KOPT-K1 (cell line): ENCODE results near the gene AKT1.

Experiments used
- H3K27ac ChIP-seq: fragments of 200-600 bp; sonication (generic); 2 replicates; pipeline ENCODE4 v1.5.1; 2016; ENCODE audit warnings: antibody characterized with exemption, mild to moderate bottlenecking, low read depth, low read length; ENCODE audit not compliant: poor library complexity, severe bottlenecking
- H3K36me3 ChIP-seq: fragments of 200-600 bp; sonication (generic); 2 replicates; pipeline ENCODE4 v1.5.1; 2017; ENCODE audit warnings: antibody characterized with exemption, mild to moderate bottlenecking, low read length, moderate library complexity; ENCODE audit not compliant: insufficient read depth
- H3K9me3 ChIP-seq: fragments of 200-600 bp; sonication (generic); 2 replicates; pipeline ENCODE4 v1.5.1; 2017; ENCODE audit warnings: antibody characterized with exemption, low read length, mild to moderate bottlenecking; ENCODE audit not compliant: insufficient read depth, poor library complexity, severe bottlenecking

AKT1 gene

GRCh38 chr14:104768437-104769323, 26.9 kb downstream of the AKT1 start:
- Histone ChIP-seq H3K9me3 (peaks cover 9% of the 10 kb centered on the region), H3K36me3 (peaks cover 53% of the 10 kb centered on the region), H3K27ac (peak overlapping the region; percentile 38)

GRCh38 chr14:104767634-104767918, 28.0 kb downstream of the AKT1 start:
- H3K27ac ChIP-seq: no peak overlapping the region
- peaks cover 48% of the 10 kb centered on the region for H3K36me3 ChIP-seq

DNA sequence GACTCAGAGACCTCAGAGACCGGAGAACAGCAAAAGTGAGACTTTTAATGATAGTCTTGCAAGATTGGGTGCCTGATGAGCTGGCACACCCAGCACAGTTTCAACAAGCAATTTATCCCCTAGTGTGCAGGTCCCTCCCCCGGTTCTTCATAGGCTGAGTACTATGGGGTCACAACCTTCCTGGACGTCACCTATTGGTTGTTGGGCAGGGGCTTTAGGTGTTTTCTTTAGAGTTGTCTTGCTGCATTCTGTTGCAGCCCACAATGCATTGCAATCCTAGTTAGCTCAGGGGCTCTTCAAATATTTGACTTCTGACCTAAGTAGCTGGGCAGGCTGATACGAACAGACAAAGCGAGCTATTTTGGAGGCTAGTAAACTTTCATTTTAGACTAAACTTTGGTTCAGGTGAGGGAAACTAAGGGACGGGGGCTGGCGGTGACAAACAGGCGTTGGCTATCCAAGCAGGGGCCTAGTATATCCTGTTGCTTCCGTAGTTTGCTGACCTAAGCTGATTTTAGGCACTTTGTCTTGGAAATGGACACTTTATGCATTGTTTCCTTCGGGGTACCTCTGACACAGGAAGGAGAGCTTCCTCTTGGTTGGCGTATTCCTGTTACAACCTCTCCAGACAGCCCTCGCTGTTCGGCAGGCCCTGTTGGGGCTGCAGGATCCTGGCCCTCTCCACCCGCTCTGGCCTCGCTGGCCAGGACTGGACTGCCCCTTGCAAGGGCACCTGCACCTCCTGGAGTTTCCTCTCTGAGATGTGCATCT, 28.5 kb downstream of the AKT1 start:
- peaks cover 9% of the 10 kb centered on the region for H3K9me3 ChIP-seq
- H3K36me3 ChIP-seq: peaks cover 48% of the 10 kb centered on the region
- no peak overlapping the region for H3K27ac ChIP-seq

More at GRCh38 chr14:104767634-104767918, 28.0 kb downstream of the AKT1 start:
- peaks cover 9% of the 10 kb centered on the region for H3K9me3 ChIP-seq

- H3K36me3 ChIP-seq: peaks cover 48% of the 10 kb centered on the region
- no peak overlapping the region for H3K27ac ChIP-seq
- H3K9me3 ChIP-seq: peaks cover 5% of the 10 kb centered on the region
Measured at GRCh38 chr14:104766256-104766862, 29.2 kb downstream of the AKT1 start.

DNA sequence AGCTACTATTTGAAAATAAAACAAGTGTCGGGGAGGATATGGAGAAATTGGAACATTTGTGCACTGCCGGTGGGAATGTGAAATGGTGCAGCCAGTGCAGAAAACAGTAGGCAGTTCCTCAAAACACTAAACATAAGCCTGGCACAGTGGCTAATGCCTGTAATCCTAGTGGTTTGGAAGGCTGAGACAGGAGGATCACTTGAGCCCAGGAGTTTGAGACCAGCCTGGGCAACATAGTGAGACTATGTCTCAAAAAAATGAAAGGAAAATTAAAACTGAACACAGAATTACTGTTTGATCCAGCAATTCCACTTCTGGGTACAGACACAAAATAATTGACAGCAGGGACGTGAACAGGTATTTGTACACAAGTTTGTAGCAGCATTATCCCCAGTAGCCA, 30.0 kb downstream of the AKT1 start:
- H3K36me3 ChIP-seq: peaks cover 48% of the 10 kb centered on the region
- H3K27ac ChIP-seq: no peak overlapping the region
- H3K9me3 ChIP-seq: no peaks in the 10 kb centered on the region

GRCh38 chr14:104758981-104759969, 36.3 kb downstream of the AKT1 start:
- H3K27ac ChIP-seq: peak overlapping the region; percentile 99
- peaks cover 87% of the 10 kb centered on the region for H3K36me3 ChIP-seq
- no peaks in the 10 kb centered on the region for H3K9me3 ChIP-seq

GRCh38 chr14:104757681-104758392, 37.7 kb downstream of the AKT1 start:
- H3K9me3 ChIP-seq: no peaks in the 10 kb centered on the region
- H3K27ac ChIP-seq: peak overlapping the region; percentile 99
- H3K36me3 ChIP-seq: peaks cover 85% of the 10 kb centered on the region

GRCh38 chr14:104757238-104757585, 38.3 kb downstream of the AKT1 start:
- Histone ChIP-seq H3K9me3 (no peaks in the 10 kb centered on the region), H3K27ac (peak overlapping the region; percentile 99), H3K36me3 (peaks cover 80% of the 10 kb centered on the region)

GRCh38 chr14:104756477-104757237, 38.9 kb downstream of the AKT1 start:
- H3K36me3 ChIP-seq: peaks cover 75% of the 10 kb centered on the region
- peak overlapping the region; percentile 99 for H3K27ac ChIP-seq
- H3K9me3 ChIP-seq: no peaks in the 10 kb centered on the region

DNA sequence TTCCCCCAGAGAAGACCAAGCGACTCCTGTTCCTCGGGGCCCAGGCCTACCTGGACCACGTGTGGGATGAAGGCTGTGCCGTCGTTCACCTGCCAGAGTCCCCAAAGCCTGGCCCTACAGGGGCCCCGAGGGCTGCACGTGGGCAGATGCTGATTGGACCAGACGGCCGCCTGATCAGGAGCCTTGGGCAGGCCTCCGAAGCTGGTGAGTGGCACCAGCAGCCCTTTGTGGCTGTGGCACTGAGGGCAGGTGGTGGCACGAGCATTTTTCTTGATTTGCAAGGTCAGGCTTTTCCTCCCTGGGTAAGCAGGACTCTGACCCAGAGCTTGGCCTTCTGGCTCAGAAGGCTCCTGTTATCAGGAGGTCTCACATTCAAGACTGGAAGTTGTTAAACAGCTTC, 39.9 kb downstream of the AKT1 start:
- H3K27ac ChIP-seq: peak overlapping the region; percentile 99
- no peaks in the 10 kb centered on the region for H3K9me3 ChIP-seq
- H3K36me3 ChIP-seq: peaks cover 65% of the 10 kb centered on the region

- peaks cover 52% of the 10 kb centered on the region for H3K36me3 ChIP-seq
- H3K27ac ChIP-seq: peak overlapping the region; percentile 99
- H3K9me3 ChIP-seq: no peaks in the 10 kb centered on the region
Measured at GRCh38 chr14:104754213-104754851, 41.2 kb downstream of the AKT1 start.

- Histone ChIP-seq H3K36me3 (peaks cover 45% of the 10 kb centered on the region), H3K27ac (peak overlapping the region; percentile 99), H3K9me3 (no peaks in the 10 kb centered on the region)
Measured at GRCh38 chr14:104753528-104754212, 41.9 kb downstream of the AKT1 start.
